Activated naive CD4-positive, alpha-beta T cell (primary cell): ENCODE measurements around the gene LPCAT4.
"Not testable (repeated sequence)": the region's sequence is repeated elsewhere in the genome, so short reads cannot be mapped to it uniquely, and the experiment has no call there.

Experiments
- DNase-seq, 4 experiments: peaks; one replicate each; lab custom pipeline; 2025; lab: John Stamatoyannopoulos, UW

Gene LPCAT4

GRCh38 chr15:34367101-34368081, at the start of gene LPCAT4:
LPCAT4 (minus strand) TSS chr15:34367196; CDS start chr15:34367100, 96 bp downstream.
- DNase-seq = peak; percentile 66 to 87 (median 75)

GRCh38 chr15:34409511-34409910, 42.5 kb upstream of the LPCAT4 start:
- not testable (repeated sequence) for DNase-seq

DNA sequence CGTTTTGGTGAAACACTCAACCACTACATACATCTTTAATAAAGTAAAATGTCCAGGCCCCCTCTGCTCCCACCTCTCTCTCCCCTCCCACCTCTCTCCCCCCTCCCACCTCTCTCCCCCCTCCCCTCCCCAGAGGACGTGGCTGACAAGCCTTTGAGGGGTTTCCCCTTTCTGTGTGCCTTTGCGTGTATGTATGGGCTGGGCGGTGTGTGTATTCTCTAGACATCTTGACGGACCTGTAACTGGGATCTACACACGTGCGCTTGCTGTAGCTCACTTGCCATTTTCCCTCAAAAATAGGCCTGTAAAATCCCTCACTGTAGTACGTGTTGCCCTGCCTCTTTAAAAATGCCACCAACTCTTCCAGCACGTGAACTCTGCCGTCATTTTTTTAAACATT, 42.0 kb upstream of the LPCAT4 start:
- not testable (repeated sequence) for DNase-seq

GRCh38 chr15:34403899-34404298, 36.9 kb upstream of the LPCAT4 start:
- not testable (repeated sequence) for DNase-seq

GRCh38 chr15:34403160-34403598, 36.2 kb upstream of the LPCAT4 start:
- DNase-seq = not testable (repeated sequence)

GRCh38 chr15:34397637-34398259, 30.8 kb upstream of the LPCAT4 start:
- not testable (repeated sequence) for DNase-seq

GRCh38 chr15:34392981-34393380, 26.0 kb upstream of the LPCAT4 start:
- DNase-seq = not testable (repeated sequence)

GRCh38 chr15:34389594-34390086, 22.6 kb upstream of the LPCAT4 start:
- DNase-seq = not testable (repeated sequence)

DNA sequence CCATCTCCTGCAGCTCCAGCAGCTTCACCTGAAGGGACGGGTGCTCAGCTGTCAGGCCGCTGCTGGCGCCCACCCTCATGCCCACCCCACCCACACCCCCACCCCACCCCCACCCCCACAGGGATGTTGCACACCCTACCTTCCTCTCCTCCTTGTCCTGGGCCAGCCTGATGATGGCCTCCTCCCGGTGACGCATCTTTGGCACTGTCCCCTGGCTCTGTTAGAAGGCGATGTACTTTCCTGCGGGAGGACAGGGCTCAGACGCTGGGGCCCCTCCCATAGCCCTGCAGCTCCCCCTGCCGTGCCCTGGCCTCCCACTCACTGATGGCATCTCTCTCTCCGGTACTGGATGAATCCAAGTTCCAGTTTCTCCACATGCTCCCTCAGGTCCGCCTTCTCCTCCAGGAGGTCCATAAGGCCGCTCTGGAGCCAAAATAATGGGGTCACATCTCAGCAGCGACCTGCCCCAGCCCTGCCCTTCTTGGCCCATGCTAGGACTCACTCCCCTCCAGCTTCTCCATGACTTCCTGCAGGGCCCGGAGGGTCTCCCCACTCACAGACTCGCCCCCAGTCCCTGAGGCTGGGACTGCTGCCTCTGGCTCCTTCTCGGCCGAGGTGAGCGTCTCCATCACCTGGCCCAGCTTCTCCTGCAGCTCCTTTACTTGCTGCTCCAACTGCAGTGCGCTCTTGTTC, 15.0 kb upstream of the LPCAT4 start:
- DNase-seq = not testable (repeated sequence)

DNA sequence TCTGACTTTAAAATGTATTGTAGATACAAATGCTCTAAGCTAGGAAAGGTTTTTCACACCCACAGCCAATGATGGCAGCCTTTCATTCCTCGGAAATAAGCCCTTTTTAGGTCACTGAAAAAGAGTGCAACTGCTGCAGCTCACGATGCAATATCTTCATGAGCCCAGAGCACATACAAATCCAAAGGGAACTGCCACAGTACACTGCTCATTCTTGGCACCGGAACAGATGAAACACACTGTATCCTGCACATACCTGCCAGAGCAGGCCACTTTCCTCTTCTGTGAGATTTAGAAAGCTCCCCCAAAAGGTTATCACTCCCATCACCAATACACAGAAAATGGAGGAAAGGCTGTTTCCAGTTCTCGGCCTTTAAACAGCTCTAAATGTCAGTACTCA, 13.5 kb upstream of the LPCAT4 start:
- DNase-seq = not testable (repeated sequence)

GRCh38 chr15:34376856-34377255, 9.9 kb upstream of the LPCAT4 start:
- no peak for DNase-seq

DNA sequence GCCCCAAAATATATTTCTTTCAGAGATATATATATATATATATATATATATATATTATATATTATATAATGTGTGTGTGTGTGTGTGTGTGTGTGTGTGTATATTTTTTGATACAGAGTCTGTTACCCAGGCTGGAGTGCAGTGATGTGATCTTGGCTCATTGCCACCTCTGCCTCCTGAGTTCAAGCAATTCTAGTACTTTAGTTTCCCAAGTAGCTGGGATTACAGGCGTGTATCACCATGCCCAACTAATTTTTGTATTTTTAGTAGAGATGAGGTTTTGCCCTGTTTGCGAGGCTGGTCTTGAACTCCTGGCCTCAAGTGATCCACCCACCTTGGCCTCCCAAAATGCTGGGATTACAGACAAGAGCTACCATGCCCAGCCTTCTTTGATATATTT, 8.5 kb upstream of the LPCAT4 start:
- not testable (repeated sequence) for DNase-seq

GRCh38 chr15:34374816-34375215, 7.8 kb upstream of the LPCAT4 start:
- DNase-seq = no peak

GRCh38 chr15:34373951-34374350, 7.0 kb upstream of the LPCAT4 start:
- DNase-seq = no peak

DNA sequence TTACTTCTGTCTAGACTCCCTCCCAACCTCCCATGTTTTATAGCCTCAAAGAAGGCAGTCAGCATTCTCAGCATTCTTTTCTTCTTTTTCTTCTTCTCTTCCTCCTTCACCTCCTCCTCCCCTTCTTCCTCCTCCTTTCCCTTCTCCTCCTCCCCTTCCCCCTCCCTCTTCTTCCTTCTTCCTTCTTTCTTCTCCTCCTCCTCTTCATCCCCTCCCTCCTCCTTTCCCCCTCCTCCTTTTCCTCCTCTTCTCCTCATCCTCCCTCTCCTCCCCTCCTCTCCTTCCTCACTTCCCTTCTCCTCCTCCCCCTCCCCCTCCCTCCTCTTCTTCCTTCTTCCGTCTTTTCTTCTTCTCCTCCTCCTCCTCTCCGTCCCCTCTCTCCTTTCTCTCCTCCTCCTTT, 3.6 kb upstream of the LPCAT4 start:
- DNase-seq = no peak

GRCh38 chr15:34370129-34370528, 3.1 kb upstream of the LPCAT4 start:
- no peak for DNase-seq

DNA sequence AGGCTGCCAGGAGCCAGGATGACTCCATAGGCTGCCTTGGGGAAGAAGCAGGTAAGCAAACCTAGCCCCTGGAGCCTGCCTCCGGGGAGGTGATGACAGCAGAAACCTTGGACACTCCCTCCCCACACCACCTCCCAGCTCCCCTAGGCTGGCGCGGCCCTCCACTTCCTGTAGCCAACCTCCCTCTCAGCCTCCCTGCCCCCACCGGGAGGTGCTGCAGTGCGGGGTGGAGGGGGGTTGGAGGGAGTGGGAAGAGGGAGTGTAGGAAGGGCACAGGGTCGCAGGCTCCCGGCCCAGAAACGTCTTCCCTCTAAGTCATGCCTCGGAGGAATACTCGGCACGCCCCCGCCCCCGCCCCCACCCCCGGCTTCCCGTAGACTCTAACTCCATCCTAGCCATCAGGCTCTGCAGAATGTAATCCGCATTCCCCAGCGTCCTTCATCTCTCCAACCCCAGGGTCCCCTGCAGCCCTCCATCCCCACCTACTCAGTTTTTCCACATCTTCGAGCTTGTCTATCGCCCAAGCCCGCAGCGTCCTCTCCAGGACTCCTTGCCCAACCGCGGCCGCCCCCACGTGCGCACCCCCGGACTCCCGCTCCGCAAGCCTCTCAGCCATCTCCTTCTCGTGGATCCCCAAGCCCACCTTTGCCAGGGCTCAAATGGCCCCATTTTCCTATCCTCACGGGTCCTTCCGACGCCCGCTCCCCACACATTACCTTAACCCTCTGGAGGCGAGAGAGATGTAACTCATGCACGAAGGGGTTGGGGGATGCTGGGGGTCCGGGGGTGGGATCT, 528 bp downstream of the LPCAT4 start:
- peak in 2 of 4 experiments; percentile 15 to 35 for DNase-seq

DNA sequence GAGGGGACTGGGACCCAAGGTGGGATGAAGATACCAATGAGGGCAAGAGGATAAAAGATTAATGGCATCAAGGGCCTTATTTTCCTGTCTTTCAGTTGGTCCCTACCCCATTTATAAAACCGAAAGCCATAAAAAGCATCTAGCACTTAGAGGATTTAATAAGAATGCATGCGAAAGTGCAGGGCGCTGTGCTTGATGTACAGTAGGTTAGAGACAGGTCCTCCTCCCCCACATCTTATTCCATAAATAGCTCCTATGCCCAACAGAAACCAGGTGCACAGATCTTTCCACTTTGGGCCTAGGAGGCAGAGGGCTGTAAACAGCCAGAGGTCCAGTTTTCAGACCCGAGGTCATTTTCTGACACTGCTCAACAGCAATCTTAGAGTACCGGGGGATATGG, 1.2 kb downstream of the LPCAT4 start:
- DNase-seq = no peak

DNA sequence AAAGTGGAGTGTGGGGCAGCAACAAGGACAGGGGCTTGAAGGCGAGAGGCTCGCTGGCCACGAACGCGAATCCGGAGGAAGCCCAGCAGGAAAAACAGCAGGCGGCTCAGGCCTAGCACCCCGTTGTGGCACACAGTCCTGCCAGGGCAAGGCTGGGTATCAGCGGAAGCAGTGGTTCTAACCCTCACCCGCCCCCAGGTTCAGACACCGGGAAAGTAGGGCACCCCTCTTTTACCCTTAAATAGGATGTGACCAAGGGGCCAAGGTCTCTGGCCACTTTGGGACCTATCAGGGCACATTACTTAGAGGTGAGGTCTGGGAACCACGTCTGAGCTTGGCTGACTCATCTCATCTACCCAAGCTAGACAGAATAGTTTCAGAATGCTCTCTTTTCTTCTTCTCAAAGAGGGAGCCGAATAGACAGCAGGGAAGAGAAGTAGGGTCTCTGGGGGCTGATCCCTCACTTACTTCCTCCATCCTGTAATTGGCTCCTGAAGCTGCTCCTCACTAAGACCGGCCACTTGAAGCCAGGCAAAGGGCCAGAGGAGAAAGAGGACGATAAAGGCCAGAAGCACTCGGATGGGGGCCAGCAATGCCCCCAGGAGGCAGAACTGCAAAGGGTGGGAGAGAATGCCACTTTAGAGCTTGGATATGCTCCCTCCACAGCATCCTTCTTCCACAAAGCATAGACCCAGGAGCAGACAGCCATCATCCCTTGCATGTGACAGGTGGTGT, 1.7 kb downstream of the LPCAT4 start:
- no peak for DNase-seq

GRCh38 chr15:34364041-34364440, 3.0 kb downstream of the LPCAT4 start:
- no peak for DNase-seq
